OCI-LY1 (cell line): Measurements from ENCODE around the gene FFAR1.

Experiments
- H2AFZ ChIP-seq: fragments of 200-600 bp; sonication (generic), shearing (Covaris generic); 2 replicates; pipeline ENCODE4 v1.6.0; 2014; ENCODE audit warnings: antibody characterized with exemption, mild to moderate bottlenecking, low read length
- H3F3A ChIP-seq: fragments of 200-600 bp; sonication (generic), shearing (Covaris generic); 2 replicates; pipeline ENCODE4 v1.6.0; 2014; ENCODE audit warnings: mild to moderate bottlenecking, antibody characterized with exemption, low read length, moderate library complexity; ENCODE audit not compliant: insufficient read depth
- H3K27ac ChIP-seq: fragments of 200-600 bp; sonication (generic); 2 replicates; pipeline ENCODE4 v1.5.1; 2014; ENCODE audit warnings: low read length, mixed run types, mild to moderate bottlenecking, low read depth; ENCODE audit not compliant: poor library complexity, severe bottlenecking
- H3K27me3 ChIP-seq: fragments of 200-600 bp; sonication (generic); 2 replicates; pipeline ENCODE4 v1.6.0; 2014; ENCODE audit warnings: antibody characterized with exemption, mild to moderate bottlenecking, low read length, moderate library complexity; ENCODE audit not compliant: insufficient read depth
- H3K36me3 ChIP-seq: fragments of 200-600 bp; sonication (generic); 2 replicates; pipeline ENCODE4 v1.6.1; 2014; ENCODE audit warnings: mild to moderate bottlenecking, antibody characterized with exemption, low read length, moderate library complexity, mixed read lengths; ENCODE audit not compliant: insufficient read depth
- H3K4me1 ChIP-seq: fragments of 200-600 bp; sonication (generic); 2 replicates; pipeline ENCODE4 v1.5.1; 2014; ENCODE audit warnings: mild to moderate bottlenecking, low read length, moderate library complexity; ENCODE audit not compliant: insufficient read depth, severe bottlenecking
- H3K4me2 ChIP-seq: fragments of 200-600 bp; sonication (generic), shearing (Covaris generic); 2 replicates; pipeline ENCODE4 v1.6.1; 2014; ENCODE audit warnings: low read length
- H3K4me3 ChIP-seq: fragments of 200-600 bp; sonication (generic); 2 replicates; pipeline ENCODE4 v1.5.1; 2014; ENCODE audit warnings: low read length, low read depth, mild to moderate bottlenecking, mixed read lengths; ENCODE audit not compliant: poor library complexity, severe bottlenecking
- H3K79me2 ChIP-seq: fragments of 200-600 bp; shearing (Covaris generic); 2 replicates; pipeline ENCODE4 v1.6.1; 2016; ENCODE audit warnings: mixed run types, low read length, mixed read lengths; ENCODE audit not compliant: insufficient read depth
- H3K9ac ChIP-seq: fragments of 200-600 bp; sonication (generic), shearing (Covaris generic); 2 replicates; pipeline ENCODE4 v1.6.1; 2014; ENCODE audit warnings: mild to moderate bottlenecking, low read length, mixed read lengths
- H3K9me2 ChIP-seq: fragments of 200-600 bp; sonication (generic), shearing (Covaris generic); 2 replicates; pipeline ENCODE4 v1.6.1; 2014; ENCODE audit warnings: low read depth, mild to moderate bottlenecking, low read length, mixed read lengths
- H3K9me3 ChIP-seq: fragments of 200-600 bp; shearing (Covaris generic); 2 replicates; pipeline ENCODE4 v1.6.1; 2014; ENCODE audit warnings: low read length, mixed read lengths
- H4K20me1 ChIP-seq: fragments of 200-600 bp; sonication (generic), shearing (Covaris generic); 2 replicates; pipeline ENCODE4 v1.6.0; 2016; ENCODE audit warnings: mild to moderate bottlenecking, low read length; ENCODE audit not compliant: insufficient read depth
- CTCF ChIP-seq: fragments of 200-600 bp; sonication (generic), shearing (Covaris generic); IDR thresholded peaks from 2 replicates; pipeline ENCODE4 v1.5.1; 2017; ENCODE audit warnings: mild to moderate bottlenecking, antibody characterized with exemption, low read length, moderate library complexity, mixed read lengths
- EZH2 ChIP-seq: fragments of 200-600 bp; sonication (generic), shearing (Covaris generic); IDR thresholded peaks from 2 replicates; pipeline ENCODE4 v1.8.0; 2017; ENCODE audit warnings: borderline replicate concordance, mixed run types, mild to moderate bottlenecking, antibody characterized with exemption, low read length, moderate library complexity, mixed read lengths

The FFAR1 gene

DNA sequence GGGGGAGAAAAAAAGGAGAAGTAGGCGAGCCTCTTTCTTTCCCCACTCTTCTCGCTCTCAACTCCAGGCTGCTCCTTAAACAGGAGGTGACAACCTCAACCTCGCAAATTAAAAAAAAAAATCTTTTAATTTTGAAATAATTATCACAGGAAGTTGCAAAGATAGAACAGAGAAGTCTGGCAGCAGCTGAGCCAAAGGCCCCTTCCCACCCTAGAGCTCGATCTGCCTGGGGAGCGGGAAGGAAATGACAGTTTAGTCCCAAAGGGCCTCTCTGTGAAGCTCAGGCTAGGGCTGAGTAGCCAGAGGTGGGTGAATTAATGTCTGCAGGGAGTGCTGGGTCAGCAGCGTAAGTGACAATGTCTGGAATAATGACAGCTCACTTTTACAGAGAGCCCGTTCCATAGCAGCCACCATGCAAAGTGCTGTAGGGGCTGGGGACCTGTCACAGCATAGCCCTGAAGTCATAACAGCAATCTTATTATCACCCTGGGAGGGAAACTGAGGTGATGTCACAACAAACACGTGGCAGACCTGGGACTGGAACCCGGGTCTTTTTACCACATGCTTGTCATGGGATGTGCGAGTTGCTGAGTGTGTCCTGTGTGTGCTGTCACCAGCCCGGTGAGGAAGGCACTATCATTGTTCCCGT is 27.5 kb upstream of the FFAR1 start:
- peaks cover 75% of the 10 kb centered on the region for H3K4me1 ChIP-seq
- H3K9ac ChIP-seq, result peak overlapping the region; percentile 52
- no peaks in the 10 kb centered on the region for H3K9me2 ChIP-seq
- peak overlapping the region; percentile 52 for H3K4me2 ChIP-seq
- no peaks in the 10 kb centered on the region for H3K79me2 ChIP-seq
- no peaks in the 10 kb centered on the region for H3K9me3 ChIP-seq
- H3K4me3 ChIP-seq, result peak overlapping the region; percentile 10
- H3K36me3 ChIP-seq, result no peaks in the 10 kb centered on the region; the same call in 1 of the 2 replicates
- no peaks in the 10 kb centered on the region for H3F3A ChIP-seq
- H3K27ac ChIP-seq, result peak overlapping the region; percentile 87
- no peaks in the 10 kb centered on the region for H3K27me3 ChIP-seq
- H2AFZ ChIP-seq, result no peak overlapping the region
- H4K20me1 ChIP-seq, result no peaks in the 10 kb centered on the region
- TF ChIP-seq EZH2 (no peak), CTCF (no peak)

GRCh38 chr19:35321291-35321690 is 26.4 kb upstream of the FFAR1 start:
- Histone ChIP-seq H3K9me2 (no peaks in the 10 kb centered on the region), H4K20me1 (no peaks in the 10 kb centered on the region), H2AFZ (no peak overlapping the region), H3K9ac (no peak overlapping the region; the same call in 1 of the 2 replicates), H3K4me3 (no peak overlapping the region), H3K27me3 (no peaks in the 10 kb centered on the region), H3K27ac (peak overlapping the region; percentile 87), H3K9me3 (no peaks in the 10 kb centered on the region), H3K4me2 (no peak overlapping the region), H3F3A (no peaks in the 10 kb centered on the region), H3K79me2 (no peaks in the 10 kb centered on the region), H3K4me1 (peaks cover 71% of the 10 kb centered on the region), H3K36me3 (no peaks in the 10 kb centered on the region; the same call in 1 of the 2 replicates)
- no peak for TF ChIP-seq CTCF

- Histone ChIP-seq H3K36me3 (no peaks in the 10 kb centered on the region; the same call in 1 of the 2 replicates), H2AFZ (no peak overlapping the region), H3F3A (no peaks in the 10 kb centered on the region), H3K4me1 (peaks cover 64% of the 10 kb centered on the region), H3K9me2 (no peaks in the 10 kb centered on the region), H3K9ac (no peak overlapping the region), H4K20me1 (no peaks in the 10 kb centered on the region), H3K27me3 (no peaks in the 10 kb centered on the region), H3K79me2 (no peaks in the 10 kb centered on the region), H3K27ac (no peak overlapping the region), H3K4me2 (no peak overlapping the region), H3K9me3 (no peaks in the 10 kb centered on the region), H3K4me3 (no peak overlapping the region)
- TF ChIP-seq CTCF (no peak), EZH2 (no peak)
Measured at GRCh38 chr19:35322014-35322413, 25.7 kb upstream of the FFAR1 start.
